Activated CD4-positive, CD25-positive, alpha-beta regulatory T cell treated with anti-CD3 and anti-CD28 coated beads, Interleukin-2, amount 50 U/mL, for 16 hours (primary cell): ENCODE results near the gene BOD1.

Experiments used
- DNase-seq: peaks from one replicate; pipeline ENCODE4 v3.0.0-alpha.2; 2020; ENCODE audit warnings: low read depth, low spot score

The BOD1 gene

GRCh38 chr5:173616577-173617118, at the start of gene BOD1:
Gene BOD1, minus strand, starts transcription at chr5:173616650. Its CDS starts 214 bp downstream, at chr5:173616436.
- peak; percentile 91 for DNase-seq

- DNase-seq, result no peak
Observed at GRCh38 chr5:173665326-173665725, 48.9 kb upstream of the BOD1 start.

- no peak for DNase-seq
Observed at GRCh38 chr5:173664154-173664526, 47.7 kb upstream of the BOD1 start.

GRCh38 chr5:173663352-173664153, 47.1 kb upstream of the BOD1 start:
- DNase-seq, result no peak

GRCh38 chr5:173662581-173663351, 46.3 kb upstream of the BOD1 start:
- no peak for DNase-seq

- no peak for DNase-seq
Observed at GRCh38 chr5:173660481-173661280, 44.2 kb upstream of the BOD1 start.

GRCh38 chr5:173659423-173659822, 43.0 kb upstream of the BOD1 start:
- DNase-seq, result no peak

- DNase-seq, result no peak
Observed at GRCh38 chr5:173657741-173658356, 41.4 kb upstream of the BOD1 start.

GRCh38 chr5:173655196-173655797, 38.8 kb upstream of the BOD1 start:
- DNase-seq, result no peak

GRCh38 chr5:173653822-173654523, 37.5 kb upstream of the BOD1 start:
- no peak for DNase-seq

- DNase-seq, result no peak
Observed at GRCh38 chr5:173648308-173648866, 31.9 kb upstream of the BOD1 start.

GRCh38 chr5:173646692-173647091, 30.2 kb upstream of the BOD1 start:
- no peak for DNase-seq

GRCh38 chr5:173645890-173646574, 29.6 kb upstream of the BOD1 start:
- DNase-seq, result no peak

GRCh38 chr5:173645437-173645807, 29.0 kb upstream of the BOD1 start:
- DNase-seq, result no peak

- no peak for DNase-seq
Observed at GRCh38 chr5:173644673-173645436, 28.4 kb upstream of the BOD1 start.

- DNase-seq, result no peak
Observed at GRCh38 chr5:173643964-173644363, 27.5 kb upstream of the BOD1 start.

- no peak for DNase-seq
Observed at GRCh38 chr5:173642895-173643481, 26.5 kb upstream of the BOD1 start.

- no peak for DNase-seq
Observed at GRCh38 chr5:173642191-173642816, 25.9 kb upstream of the BOD1 start.
